Measurements from ENCODE around the gene VN1R2.

- TF ChIP-seq CTCF (IDR thresholded peaks at IDR 0.05 in 4 of 5, conservative IDR thresholded peaks at IDR 0.05 in 1 of 5) (no peak), POLR2A (IDR thresholded peaks at IDR 0.05) (no peak)
These were observed 20.8 kb upstream of the VN1R2 start for GRCh38 chr19:53237114-53237777.
